ENCODE results near the gene FLT4. TPM values are rescaled to one million over a fixed set of nuclear protein-coding genes. Genes with fewer than 3 reads are reported as not detected.

The FLT4 gene
- total and polyA plus RNA-seq, 9 of the 15 experiments (the other 6 are each of a cell fraction or from before 2014, with no cell fraction given), result 0.01 to 0.42 (median 0.14) TPM; not detected in 2

- H3K9me1 ChIP-seq (ENCODE audit: control insufficient read depth, insufficient read depth, low read length), result no peaks in the 10 kb centered on the region
- peaks cover 0 to 20% of the 10 kb centered on the region in 2 experiments; a peak in 2 of 5 replicates for H3K4me1 ChIP-seq (replicated peaks in 1 of 2; ENCODE audit: control insufficient read depth in 2 of 2, insufficient read depth in 2 of 2, low read length in 2 of 2)
- FAIRE-seq (no peak), DNase-seq (ENCODE audit: extremely low read depth in 1 of 4, low spot score in 3 of 4) (no peak), ATAC-seq (no peak)
- H3K36me3 ChIP-seq (ENCODE audit: control insufficient read depth, insufficient read depth, low read length), result no peaks in the 10 kb centered on the region
- no peaks in the 10 kb centered on the region for H3K9me3 ChIP-seq (replicated peaks; ENCODE audit: control insufficient read depth, insufficient read depth, low read depth, low read length)
- no peak overlapping the region for H3K27ac ChIP-seq (ENCODE audit: extremely low read depth, low read depth, low read length)
- H4K20me1 ChIP-seq (replicated peaks; ENCODE audit: control insufficient read depth, insufficient read depth, low read length), result peaks cover 8% of the 10 kb centered on the region; the same call in 1 of the 2 replicates
- BruUV-seq (replicated peaks), result no TSS peak
- intact Hi-C loops (cut with micrococcal nuclease) (no loop called here), in situ Hi-C loops (cut with MboI) (no loop called here)
- 6% methylated on average over 2 of the region's 3 CpGs for WGBS (ENCODE audit: insufficient coverage, low coverage, missing lambda C conversion rate)
- no peak overlapping the region for H2AFZ ChIP-seq (ENCODE audit: low read depth, low read length)
- no peak overlapping the region for H3K4me3 ChIP-seq
- no peaks in the 10 kb centered on the region for H3K79me2 ChIP-seq (ENCODE audit: control insufficient read depth, insufficient read depth, low read length)
- no peak overlapping the region for H3K9ac ChIP-seq (ENCODE audit: insufficient read depth in 1 of 2, low read depth in 2 of 2, low read length in 2 of 2)
- peaks cover 37 to 64% of the 10 kb centered on the region in 2 experiments; a peak in 4 of 5 replicates for H3K27me3 ChIP-seq (ENCODE audit: control insufficient read depth in 2 of 2, insufficient read depth in 2 of 2, low read length in 2 of 2)
- POLR2A ChIA-PET, result interaction anchor here (1.2 kb wide), 1 partner anchor 11 kb away, joined by 3 read pairs; no protein-coding TSS in a partner anchor
- no peak overlapping the region for H3K4me2 ChIP-seq (ENCODE audit: insufficient read depth, low read length)
- CTCF ChIA-PET (ENCODE audit: low intra/inter-chr PET ratio), result no interaction called here
- TF ChIP-seq ZNF354B (CRISPR knock-in tag; IDR thresholded peaks at IDR 0.05) (no peak), ILK (tag; IDR thresholded peaks at IDR 0.05; ENCODE audit: borderline replicate concordance, low read depth) (no peak), STAT5B (CRISPR knock-in tag; IDR thresholded peaks at IDR 0.05) (no peak), ZNF239 (CRISPR knock-in tag; IDR thresholded peaks at IDR 0.05) (no peak), ID3 (CRISPR knock-in tag; IDR thresholded peaks at IDR 0.05) (no peak), ID3 (tag; IDR thresholded peaks at IDR 0.05) (no peak), CREBBP (IDR thresholded peaks at IDR 0.05; ENCODE audit: low read depth, low read length) (no peak), ERF (CRISPR knock-in tag; IDR thresholded peaks at IDR 0.05) (no peak), TRIM24 (IDR thresholded peaks at IDR 0.05) (no peak), RFX1 (IDR thresholded peaks at IDR 0.05) (no peak), RBM25 (IDR thresholded peaks at IDR 0.05; ENCODE audit: low read depth, low read length, severe bottlenecking) (no peak), MTF1 (CRISPR knock-in tag; IDR thresholded peaks at IDR 0.05; ENCODE audit: borderline replicate concordance) (no peak)
- TF ChIP-seq, protein P1, sequence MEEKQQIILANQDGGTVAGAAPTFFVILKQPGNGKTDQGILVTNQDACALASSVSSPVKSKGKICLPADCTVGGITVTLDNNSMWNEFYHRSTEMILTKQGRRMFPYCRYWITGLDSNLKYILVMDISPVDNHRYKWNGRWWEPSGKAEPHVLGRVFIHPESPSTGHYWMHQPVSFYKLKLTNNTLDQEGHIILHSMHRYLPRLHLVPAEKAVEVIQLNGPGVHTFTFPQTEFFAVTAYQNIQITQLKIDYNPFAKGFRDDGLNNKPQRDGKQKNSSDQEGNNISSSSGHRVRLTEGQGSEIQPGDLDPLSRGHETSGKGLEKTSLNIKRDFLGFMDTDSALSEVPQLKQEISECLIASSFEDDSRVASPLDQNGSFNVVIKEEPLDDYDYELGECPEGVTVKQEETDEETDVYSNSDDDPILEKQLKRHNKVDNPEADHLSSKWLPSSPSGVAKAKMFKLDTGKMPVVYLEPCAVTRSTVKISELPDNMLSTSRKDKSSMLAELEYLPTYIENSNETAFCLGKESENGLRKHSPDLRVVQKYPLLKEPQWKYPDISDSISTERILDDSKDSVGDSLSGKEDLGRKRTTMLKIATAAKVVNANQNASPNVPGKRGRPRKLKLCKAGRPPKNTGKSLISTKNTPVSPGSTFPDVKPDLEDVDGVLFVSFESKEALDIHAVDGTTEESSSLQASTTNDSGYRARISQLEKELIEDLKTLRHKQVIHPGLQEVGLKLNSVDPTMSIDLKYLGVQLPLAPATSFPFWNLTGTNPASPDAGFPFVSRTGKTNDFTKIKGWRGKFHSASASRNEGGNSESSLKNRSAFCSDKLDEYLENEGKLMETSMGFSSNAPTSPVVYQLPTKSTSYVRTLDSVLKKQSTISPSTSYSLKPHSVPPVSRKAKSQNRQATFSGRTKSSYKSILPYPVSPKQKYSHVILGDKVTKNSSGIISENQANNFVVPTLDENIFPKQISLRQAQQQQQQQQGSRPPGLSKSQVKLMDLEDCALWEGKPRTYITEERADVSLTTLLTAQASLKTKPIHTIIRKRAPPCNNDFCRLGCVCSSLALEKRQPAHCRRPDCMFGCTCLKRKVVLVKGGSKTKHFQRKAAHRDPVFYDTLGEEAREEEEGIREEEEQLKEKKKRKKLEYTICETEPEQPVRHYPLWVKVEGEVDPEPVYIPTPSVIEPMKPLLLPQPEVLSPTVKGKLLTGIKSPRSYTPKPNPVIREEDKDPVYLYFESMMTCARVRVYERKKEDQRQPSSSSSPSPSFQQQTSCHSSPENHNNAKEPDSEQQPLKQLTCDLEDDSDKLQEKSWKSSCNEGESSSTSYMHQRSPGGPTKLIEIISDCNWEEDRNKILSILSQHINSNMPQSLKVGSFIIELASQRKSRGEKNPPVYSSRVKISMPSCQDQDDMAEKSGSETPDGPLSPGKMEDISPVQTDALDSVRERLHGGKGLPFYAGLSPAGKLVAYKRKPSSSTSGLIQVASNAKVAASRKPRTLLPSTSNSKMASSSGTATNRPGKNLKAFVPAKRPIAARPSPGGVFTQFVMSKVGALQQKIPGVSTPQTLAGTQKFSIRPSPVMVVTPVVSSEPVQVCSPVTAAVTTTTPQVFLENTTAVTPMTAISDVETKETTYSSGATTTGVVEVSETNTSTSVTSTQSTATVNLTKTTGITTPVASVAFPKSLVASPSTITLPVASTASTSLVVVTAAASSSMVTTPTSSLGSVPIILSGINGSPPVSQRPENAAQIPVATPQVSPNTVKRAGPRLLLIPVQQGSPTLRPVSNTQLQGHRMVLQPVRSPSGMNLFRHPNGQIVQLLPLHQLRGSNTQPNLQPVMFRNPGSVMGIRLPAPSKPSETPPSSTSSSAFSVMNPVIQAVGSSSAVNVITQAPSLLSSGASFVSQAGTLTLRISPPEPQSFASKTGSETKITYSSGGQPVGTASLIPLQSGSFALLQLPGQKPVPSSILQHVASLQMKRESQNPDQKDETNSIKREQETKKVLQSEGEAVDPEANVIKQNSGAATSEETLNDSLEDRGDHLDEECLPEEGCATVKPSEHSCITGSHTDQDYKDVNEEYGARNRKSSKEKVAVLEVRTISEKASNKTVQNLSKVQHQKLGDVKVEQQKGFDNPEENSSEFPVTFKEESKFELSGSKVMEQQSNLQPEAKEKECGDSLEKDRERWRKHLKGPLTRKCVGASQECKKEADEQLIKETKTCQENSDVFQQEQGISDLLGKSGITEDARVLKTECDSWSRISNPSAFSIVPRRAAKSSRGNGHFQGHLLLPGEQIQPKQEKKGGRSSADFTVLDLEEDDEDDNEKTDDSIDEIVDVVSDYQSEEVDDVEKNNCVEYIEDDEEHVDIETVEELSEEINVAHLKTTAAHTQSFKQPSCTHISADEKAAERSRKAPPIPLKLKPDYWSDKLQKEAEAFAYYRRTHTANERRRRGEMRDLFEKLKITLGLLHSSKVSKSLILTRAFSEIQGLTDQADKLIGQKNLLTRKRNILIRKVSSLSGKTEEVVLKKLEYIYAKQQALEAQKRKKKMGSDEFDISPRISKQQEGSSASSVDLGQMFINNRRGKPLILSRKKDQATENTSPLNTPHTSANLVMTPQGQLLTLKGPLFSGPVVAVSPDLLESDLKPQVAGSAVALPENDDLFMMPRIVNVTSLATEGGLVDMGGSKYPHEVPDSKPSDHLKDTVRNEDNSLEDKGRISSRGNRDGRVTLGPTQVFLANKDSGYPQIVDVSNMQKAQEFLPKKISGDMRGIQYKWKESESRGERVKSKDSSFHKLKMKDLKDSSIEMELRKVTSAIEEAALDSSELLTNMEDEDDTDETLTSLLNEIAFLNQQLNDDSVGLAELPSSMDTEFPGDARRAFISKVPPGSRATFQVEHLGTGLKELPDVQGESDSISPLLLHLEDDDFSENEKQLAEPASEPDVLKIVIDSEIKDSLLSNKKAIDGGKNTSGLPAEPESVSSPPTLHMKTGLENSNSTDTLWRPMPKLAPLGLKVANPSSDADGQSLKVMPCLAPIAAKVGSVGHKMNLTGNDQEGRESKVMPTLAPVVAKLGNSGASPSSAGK (IDR thresholded peaks at IDR 0.05), result no peak
These were observed 10.1 kb downstream of the FLT4 start for GRCh38 chr5:180639287-180639686.
